HG02938 (cell line): ENCODE data around the gene SEPSECS.

Source experiments
- ATAC-seq: cut with Tn5 transposase; IDR thresholded peaks from one replicate; pipeline ENCODE4 v1.9.1; 2021; ENCODE audit warnings: mild to moderate bottlenecking, moderate library complexity; ENCODE audit not compliant: unreplicated experiment

Gene SEPSECS

GRCh38 chr4:25159837-25160713 is at the start of gene SEPSECS:
TSS of gene SEPSECS (minus strand) at chr4:25160449. CDS start at chr4:25160369, 80 bp downstream.
- peak; percentile 87 for ATAC-seq

- ATAC-seq = no peak
Observed at GRCh38 chr4:25209702-25210101, 49.5 kb upstream of the SEPSECS start.

- ATAC-seq = no peak
Observed at GRCh38 chr4:25207997-25208396, 47.7 kb upstream of the SEPSECS start.

- no peak for ATAC-seq
Observed at GRCh38 chr4:25198713-25199112, 38.5 kb upstream of the SEPSECS start.

- ATAC-seq = no peak
Observed at GRCh38 chr4:25190407-25190806, 30.2 kb upstream of the SEPSECS start.

GRCh38 chr4:25184056-25184455 is 23.8 kb upstream of the SEPSECS start:
- ATAC-seq = no peak

- no peak for ATAC-seq
Observed at GRCh38 chr4:25182937-25183336, 22.7 kb upstream of the SEPSECS start.

GRCh38 chr4:25180524-25181131 is 20.4 kb upstream of the SEPSECS start:
- peak; percentile 86 for ATAC-seq

- ATAC-seq = no peak
Observed at GRCh38 chr4:25178838-25179261, 18.6 kb upstream of the SEPSECS start.

- ATAC-seq = no peak
Observed at GRCh38 chr4:25177147-25177546, 16.9 kb upstream of the SEPSECS start.

GRCh38 chr4:25174674-25175073 is 14.4 kb upstream of the SEPSECS start:
- ATAC-seq = no peak

GRCh38 chr4:25172961-25173915 is 13.0 kb upstream of the SEPSECS start:
- ATAC-seq = peak; percentile 83

GRCh38 chr4:25171201-25171865 is 11.1 kb upstream of the SEPSECS start:
- ATAC-seq = no peak

- no peak for ATAC-seq
Observed at GRCh38 chr4:25169446-25169845, 9.2 kb upstream of the SEPSECS start.

- no peak for ATAC-seq
Observed at GRCh38 chr4:25165916-25166315, 5.7 kb upstream of the SEPSECS start.

- ATAC-seq = no peak
Observed at GRCh38 chr4:25163196-25163595, 2.9 kb upstream of the SEPSECS start.

GRCh38 chr4:25162566-25162965 is 2.3 kb upstream of the SEPSECS start:
- ATAC-seq = no peak

GRCh38 chr4:25161593-25161950 is 1.3 kb upstream of the SEPSECS start:
- ATAC-seq = no peak

GRCh38 chr4:25160714-25161592 is 704 bp upstream of the SEPSECS start:
- peak; percentile 20 for ATAC-seq

GRCh38 chr4:25158817-25159216 is 1.4 kb downstream of the SEPSECS start:
- ATAC-seq = no peak
